LoVo (cell line): ENCODE data around the gene FILIP1L.
A peak's percentile ranks its signal among the peaks of the same experiment; 100 is the strongest.

Experiments
- DNase-seq: peaks from one replicate; pipeline ENCODE4 v3.0.0-alpha.2; 2016; ENCODE audit warnings: low spot score

Gene FILIP1L

GRCh38 chr3:100042166-100042981 is 71.9 kb downstream of the FILIP1L start:
- peak; percentile 12 for DNase-seq

GRCh38 chr3:100041328-100041749 is 73.0 kb downstream of the FILIP1L start:
- DNase-seq: peak; percentile 22

GRCh38 chr3:100040451-100041225 is 73.7 kb downstream of the FILIP1L start:
- DNase-seq: no peak

GRCh38 chr3:100039075-100039474 is 75.2 kb downstream of the FILIP1L start:
- no peak for DNase-seq

GRCh38 chr3:100033903-100034471 is 80.3 kb downstream of the FILIP1L start:
- DNase-seq: no peak

- no peak for DNase-seq
Measured at GRCh38 chr3:100033184-100033583, 81.1 kb downstream of the FILIP1L start.

GRCh38 chr3:100032243-100032642 is 82.1 kb downstream of the FILIP1L start:
- no peak for DNase-seq

GRCh38 chr3:100030914-100031425 is 83.3 kb downstream of the FILIP1L start:
- no peak for DNase-seq

GRCh38 chr3:100030346-100030745 is 84.0 kb downstream of the FILIP1L start:
- DNase-seq: no peak

- no peak for DNase-seq
Measured at GRCh38 chr3:100029689-100030088, 84.6 kb downstream of the FILIP1L start.

GRCh38 chr3:100029052-100029451 is 85.2 kb downstream of the FILIP1L start:
- DNase-seq: no peak

- no peak for DNase-seq
Measured at GRCh38 chr3:100027321-100027720, 87.0 kb downstream of the FILIP1L start.

GRCh38 chr3:100024520-100025303 is 89.6 kb downstream of the FILIP1L start:
- no peak for DNase-seq

GRCh38 chr3:100023595-100023994 is 90.7 kb downstream of the FILIP1L start:
- no peak for DNase-seq

- DNase-seq: no peak
Measured at GRCh38 chr3:100023150-100023549, 91.2 kb downstream of the FILIP1L start.

- DNase-seq: no peak
Measured at GRCh38 chr3:100022506-100022905, 91.8 kb downstream of the FILIP1L start.

- DNase-seq: no peak
Measured at GRCh38 chr3:100020876-100021644, 93.2 kb downstream of the FILIP1L start.

GRCh38 chr3:100019719-100020118 is 94.6 kb downstream of the FILIP1L start:
- DNase-seq: no peak

- DNase-seq: no peak
Measured at GRCh38 chr3:100018806-100019205, 95.5 kb downstream of the FILIP1L start.

- no peak for DNase-seq
Measured at GRCh38 chr3:100010087-100010417, 104.2 kb downstream of the FILIP1L start.
